SK-N-SH treated with all-trans-retinoic acid at 6 μM for 48 hours (cell line): ENCODE measurements around the gene TGFA.

Experiments
- ATAC-seq: fragments of 200-7000 bp; cut with Tn5 transposase; 3 replicates; pipeline ENCODE4 v1.9.1; 2020; ENCODE audit warnings: mild to moderate bottlenecking, moderate library complexity
- ARNTL ChIP-seq: fragments of 450-650 bp; formaldehyde crosslinking; IDR thresholded peaks from 2 replicates; pipeline ENCODE4 v1.5.0; 2020; ENCODE audit warnings: low read depth, mild to moderate bottlenecking, moderate library complexity, borderline replicate concordance
- BACH2 ChIP-seq: fragments of 250-450 bp; sonication (Bioruptor Pico); IDR thresholded peaks from 2 replicates; pipeline ENCODE4 v1.9.0; 2021; ENCODE audit warnings: mild to moderate bottlenecking, borderline replicate concordance
- CREB5 ChIP-seq: fragments of 250-450 bp; sonication (Bioruptor Pico); IDR thresholded peaks from 2 replicates; pipeline ENCODE4 v1.5.1; 2020; ENCODE audit warnings: low read depth, mild to moderate bottlenecking, moderate library complexity
- CSDC2 ChIP-seq: fragments of 250-450 bp; sonication (Bioruptor Pico); IDR thresholded peaks from 2 replicates; pipeline ENCODE4 v1.5.0; 2020; ENCODE audit warnings: mild to moderate bottlenecking, moderate library complexity
- ESRRG ChIP-seq: fragments of 250-450 bp; sonication (Bioruptor Pico); IDR thresholded peaks from 2 replicates; pipeline ENCODE4 v1.6.1; 2021; ENCODE audit warnings: mild to moderate bottlenecking
- GLIS3 ChIP-seq: fragments of 250-450 bp; sonication (Bioruptor Pico); IDR thresholded peaks from 2 replicates; pipeline ENCODE4 v1.5.0; 2020; ENCODE audit warnings: mild to moderate bottlenecking, moderate library complexity
- ISL1 ChIP-seq: fragments of 250-450 bp; sonication (Bioruptor Pico); IDR thresholded peaks from 2 replicates; pipeline ENCODE4 v2.1.2; 2022; ENCODE audit warnings: mild to moderate bottlenecking, moderate library complexity
- OSR1 ChIP-seq: fragments of 250-450 bp; sonication (Bioruptor Pico); IDR thresholded peaks from 2 replicates; pipeline ENCODE4 v1.8.0; 2022; ENCODE audit warnings: moderate library complexity, mild to moderate bottlenecking, inconsistent platforms
- PATZ1 ChIP-seq: fragments of 250-450 bp; sonication (Bioruptor Pico); IDR thresholded peaks from 2 replicates; pipeline ENCODE4 v1.8.0; 2020; ENCODE audit warnings: mild to moderate bottlenecking, moderate library complexity, borderline replicate concordance
- RARB ChIP-seq: fragments of 250-450 bp; sonication (Bioruptor Pico); IDR thresholded peaks from 2 replicates; pipeline ENCODE4 v1.8.0; 2021; ENCODE audit warnings: mild to moderate bottlenecking, moderate library complexity
- SNAI2 ChIP-seq: fragments of 250-450 bp; sonication (Bioruptor Pico); IDR thresholded peaks from 2 replicates; pipeline ENCODE4 v1.5.0; 2020; ENCODE audit warnings: mild to moderate bottlenecking, moderate library complexity
- TCF4 ChIP-seq: fragments of 250-450 bp; sonication (Bioruptor Pico); IDR thresholded peaks from 2 replicates; pipeline ENCODE4 v1.8.0; 2021; ENCODE audit warnings: mild to moderate bottlenecking, moderate library complexity, borderline replicate concordance
- TOX ChIP-seq: fragments of 250-450 bp; sonication (Bioruptor Pico); IDR thresholded peaks from 2 replicates; pipeline ENCODE4 v1.8.0; 2021; ENCODE audit warnings: mild to moderate bottlenecking, moderate library complexity, borderline replicate concordance
- TSHZ2 ChIP-seq: fragments of 250-450 bp; sonication (Bioruptor Pico); IDR thresholded peaks from 2 replicates; pipeline ENCODE4 v1.5.0; 2020; ENCODE audit warnings: mild to moderate bottlenecking, moderate library complexity
- ZFP3 ChIP-seq: fragments of 250-450 bp; sonication (Bioruptor Pico); IDR thresholded peaks from 2 replicates; pipeline ENCODE4 v1.5.0; 2020; ENCODE audit warnings: mild to moderate bottlenecking, moderate library complexity
- ZFP30 ChIP-seq: fragments of 450-650 bp; formaldehyde crosslinking; IDR thresholded peaks from 2 replicates; pipeline ENCODE4 v1.5.0; 2022; ENCODE audit warnings: mild to moderate bottlenecking, moderate library complexity
- ZNF565 ChIP-seq: fragments of 450-650 bp; formaldehyde crosslinking; conservative IDR thresholded peaks from 2 replicates; pipeline ENCODE4 v1.5.0; 2020; ENCODE audit warnings: low read depth, mild to moderate bottlenecking, moderate library complexity
- ZNF70 ChIP-seq: fragments of 450-650 bp; formaldehyde crosslinking; IDR thresholded peaks from 2 replicates; pipeline ENCODE4 v1.5.0; 2020; ENCODE audit warnings: mild to moderate bottlenecking, moderate library complexity
- ZNF8 ChIP-seq: fragments of 450-650 bp; formaldehyde crosslinking; IDR thresholded peaks from 2 replicates; pipeline ENCODE4 v1.5.0; 2020; ENCODE audit warnings: mild to moderate bottlenecking, moderate library complexity
- TF ChIP-seq, protein P1 (sequence below): fragments of 250-450 bp; sonication (Bioruptor Pico); IDR thresholded peaks from 2 replicates; pipeline ENCODE4 v1.8.0; 2021; ENCODE audit warnings: low read depth, mild to moderate bottlenecking, moderate library complexity, borderline replicate concordance

The TGFA gene

GRCh38 chr2:70460333-70460732, 93.3 kb downstream of the TGFA start (continued):
- TF ChIP-seq TSHZ2 (no peak), ESRRG (CRISPR knock-in tag) (no peak)

DNA sequence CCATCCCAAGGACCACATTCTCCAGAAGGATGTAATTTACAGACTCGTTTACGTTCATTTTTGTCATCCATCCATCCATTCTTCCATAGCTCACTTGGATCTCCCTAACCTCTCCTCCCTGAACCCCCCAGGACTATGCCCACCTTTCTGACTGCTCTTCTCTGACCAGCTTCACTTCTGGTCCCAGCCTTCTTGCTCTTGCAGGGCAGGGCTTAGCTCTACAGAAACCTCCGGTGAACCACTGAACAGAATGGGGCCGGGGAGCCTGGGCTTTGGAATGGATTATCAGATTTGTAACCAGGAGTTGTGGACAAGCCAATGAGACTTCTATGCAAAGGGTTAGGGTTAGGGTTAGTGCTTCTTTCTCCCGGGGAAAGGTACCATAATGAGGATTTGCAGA, 95.0 kb downstream of the TGFA start:
- TF ChIP-seq ZFP30 (CRISPR knock-in tag): no peak
- no peak for ATAC-seq

- TF ChIP-seq ZFP30 (CRISPR knock-in tag): no peak
- TF ChIP-seq ESRRG (CRISPR knock-in tag): no peak
- TF ChIP-seq CSDC2 (CRISPR knock-in tag): no peak
- no peak for TF ChIP-seq ZNF8 (CRISPR knock-in tag)
- TF ChIP-seq RARB (CRISPR knock-in tag): no peak
- no peak for TF ChIP-seq ZNF70
- no peak for TF ChIP-seq TOX
- no peak for TF ChIP-seq TSHZ2
- TF ChIP-seq TCF4 (CRISPR knock-in tag): no peak
These were observed 96.8 kb downstream of the TGFA start for GRCh38 chr2:70456585-70457495.

DNA sequence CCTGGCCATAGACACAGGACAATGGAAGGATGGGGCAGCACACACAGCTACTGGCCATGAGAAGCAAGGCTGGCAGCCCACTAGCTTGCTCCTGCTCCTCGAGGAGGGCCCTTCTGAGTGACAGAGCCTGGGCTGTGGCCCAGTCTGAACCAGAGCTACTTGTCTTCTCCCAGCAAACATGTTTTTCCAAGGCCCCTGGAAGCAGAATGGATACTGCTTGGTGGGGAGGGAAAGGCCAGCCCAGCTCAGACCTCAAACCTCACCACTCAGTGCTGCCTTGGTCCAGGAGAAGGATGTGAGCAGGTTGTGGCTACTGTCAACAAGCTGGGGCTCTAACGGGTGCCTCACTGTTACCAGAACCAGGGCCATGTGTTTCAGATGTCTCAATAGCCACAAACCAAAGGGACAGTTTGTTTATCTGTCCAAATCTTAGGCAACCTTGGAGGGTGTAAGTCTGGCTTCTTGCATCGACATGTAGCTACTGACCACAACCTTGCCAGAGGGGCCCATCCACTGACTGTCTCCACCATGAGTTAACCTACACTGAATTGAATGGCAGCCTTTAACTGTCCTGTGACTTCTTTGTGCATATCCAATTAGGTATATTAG, 98.6 kb downstream of the TGFA start:
- no peak for ATAC-seq
- TF ChIP-seq OSR1 (CRISPR knock-in tag) (no peak), ZFP30 (CRISPR knock-in tag) (no peak), ZFP3 (no peak), SNAI2 (CRISPR knock-in tag) (no peak), TSHZ2 (no peak), PATZ1 (CRISPR knock-in tag) (no peak), BACH2 (no peak), ISL1 (CRISPR knock-in tag) (no peak), ZNF70 (no peak), TCF4 (CRISPR knock-in tag) (no peak), ARNTL (CRISPR knock-in tag) (no peak), TOX (no peak), ZNF565 (CRISPR knock-in tag) (no peak), GLIS3 (CRISPR knock-in tag) (no peak), ESRRG (CRISPR knock-in tag) (no peak), RARB (CRISPR knock-in tag) (no peak), ZNF8 (CRISPR knock-in tag) (no peak), CREB5 (CRISPR knock-in tag) (no peak)
- TF ChIP-seq, protein P1, sequence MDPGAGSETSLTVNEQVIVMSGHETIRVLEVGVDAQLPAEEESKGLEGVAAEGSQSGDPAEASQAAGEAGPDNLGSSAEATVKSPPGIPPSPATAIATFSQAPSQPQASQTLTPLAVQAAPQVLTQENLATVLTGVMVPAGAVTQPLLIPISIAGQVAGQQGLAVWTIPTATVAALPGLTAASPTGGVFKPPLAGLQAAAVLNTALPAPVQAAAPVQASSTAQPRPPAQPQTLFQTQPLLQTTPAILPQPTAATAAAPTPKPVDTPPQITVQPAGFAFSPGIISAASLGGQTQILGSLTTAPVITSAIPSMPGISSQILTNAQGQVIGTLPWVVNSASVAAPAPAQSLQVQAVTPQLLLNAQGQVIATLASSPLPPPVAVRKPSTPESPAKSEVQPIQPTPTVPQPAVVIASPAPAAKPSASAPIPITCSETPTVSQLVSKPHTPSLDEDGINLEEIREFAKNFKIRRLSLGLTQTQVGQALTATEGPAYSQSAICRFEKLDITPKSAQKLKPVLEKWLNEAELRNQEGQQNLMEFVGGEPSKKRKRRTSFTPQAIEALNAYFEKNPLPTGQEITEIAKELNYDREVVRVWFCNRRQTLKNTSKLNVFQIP: no peak

More at GRCh38 chr2:70456585-70457495, 96.8 kb downstream of the TGFA start:
- no peak for ATAC-seq
